Astrocyte (in vitro differentiated cells and primary cell): ENCODE data around the gene DCAF15. TPM values are rescaled to one million over a fixed set of nuclear protein-coding genes. Genes with fewer than 3 reads are reported as not detected.

ENCODE experiments used
- DNase-seq: peaks from one replicate; pipeline ENCODE4 v3.0.0-alpha.2; 2010; ENCODE audit warnings: low read depth
- FAIRE-seq: peaks from 2 replicates; lab custom pipeline; 2011; peaks lifted over from hg19 to GRCh38; lab: Jason Lieb, UNC
- H2AFZ ChIP-seq: 2 replicates; pipeline ENCODE4 v1.6.0; 2012; ENCODE audit warnings: low read depth, low read length, inconsistent platforms
- H3K27ac ChIP-seq: 2 replicates; pipeline ENCODE4 v1.5.1; 2011; ENCODE audit warnings: low read depth, low read length, inconsistent platforms
- H3K27me3 ChIP-seq: 2 replicates; pipeline ENCODE4 v1.6.0; 2011; ENCODE audit warnings: low read length, inconsistent platforms; ENCODE audit not compliant: insufficient read depth
- H3K36me3 ChIP-seq: 2 replicates; pipeline ENCODE4 v1.5.1; 2011; ENCODE audit warnings: low read length, inconsistent platforms; ENCODE audit not compliant: insufficient read depth
- H3K4me1 ChIP-seq: 2 replicates; pipeline ENCODE4 v1.5.1; 2011; ENCODE audit warnings: low read length, inconsistent platforms; ENCODE audit not compliant: insufficient read depth
- H3K4me2 ChIP-seq: 2 replicates; pipeline ENCODE4 v1.6.0; 2012; ENCODE audit warnings: low read length, inconsistent platforms
- H3K4me3 ChIP-seq: 2 replicates; pipeline ENCODE4 v1.5.1; 2011; ENCODE audit warnings: low read depth, mild to moderate bottlenecking, low read length, inconsistent platforms; ENCODE audit not compliant: insufficient read depth
- H3K79me2 ChIP-seq: 2 replicates; pipeline ENCODE4 v1.6.0; 2012; ENCODE audit warnings: mild to moderate bottlenecking, low read length, inconsistent platforms; ENCODE audit not compliant: insufficient read depth
- H3K9ac ChIP-seq: 2 replicates; pipeline ENCODE4 v1.6.0; 2012; ENCODE audit warnings: mild to moderate bottlenecking, low read length, inconsistent platforms
- H3K9me3 ChIP-seq: 2 replicates; pipeline ENCODE4 v1.5.1; 2012; ENCODE audit warnings: low read depth, mild to moderate bottlenecking, low read length, inconsistent platforms; ENCODE audit not compliant: insufficient read depth
- H4K20me1 ChIP-seq: 2 replicates; pipeline ENCODE4 v1.6.0; 2012; ENCODE audit warnings: low read length, inconsistent platforms; ENCODE audit not compliant: insufficient read depth
- H3K27ac Mint-ChIP-seq: one replicate; pipeline ENCODE4 v1.8.0; 2021; ENCODE audit warnings: mild to moderate bottlenecking, mixed read lengths; ENCODE audit not compliant: unreplicated experiment
- H3K27me3 Mint-ChIP-seq: one replicate; pipeline ENCODE4 v1.8.0; 2021; ENCODE audit warnings: low read depth, mixed read lengths; ENCODE audit not compliant: unreplicated experiment
- H3K36me3 Mint-ChIP-seq: one replicate; pipeline ENCODE4 v1.8.0; 2021; ENCODE audit warnings: low read depth, mixed read lengths; ENCODE audit not compliant: unreplicated experiment
- H3K4me1 Mint-ChIP-seq: one replicate; pipeline ENCODE4 v1.8.0; 2021; ENCODE audit warnings: low read depth, mixed read lengths; ENCODE audit not compliant: unreplicated experiment
- H3K4me3 Mint-ChIP-seq: one replicate; pipeline ENCODE4 v1.8.0; 2021; ENCODE audit warnings: mild to moderate bottlenecking, moderate library complexity, mixed read lengths; ENCODE audit not compliant: unreplicated experiment
- H3K9me3 Mint-ChIP-seq: one replicate; pipeline ENCODE4 v1.8.0; 2021; ENCODE audit warnings: mild to moderate bottlenecking, mixed read lengths; ENCODE audit not compliant: unreplicated experiment
- CTCF ChIP-seq: IDR thresholded peaks from 2 replicates; pipeline ENCODE4 v1.5.1; 2011; ENCODE audit warnings: low read depth, mild to moderate bottlenecking, inconsistent platforms, low read length, moderate library complexity; ENCODE audit not compliant: insufficient read depth
- EZH2 ChIP-seq: IDR thresholded peaks from 2 replicates; pipeline ENCODE4 v1.6.1; 2012; ENCODE audit warnings: mild to moderate bottlenecking, low read length, inconsistent platforms; ENCODE audit not compliant: insufficient read depth
- total RNA-seq: library from RNA; stranded (reverse); gene quantifications from 2 replicates; pipeline ENCODE4 v1.2.1, GENCODE V29; 2021

DCAF15 gene
- total RNA-seq, 1 donor from 2014 or later: 32.2 TPM

- no peak for FAIRE-seq
- Histone ChIP-seq H3K79me2 (no peaks in the 10 kb centered on the region), H4K20me1 (no peaks in the 10 kb centered on the region), H3K9me3 (no peaks in the 10 kb centered on the region), H3K4me2 (no peak overlapping the region), H3K9ac (no peak overlapping the region), H3K4me3 (no peak overlapping the region), H3K27ac (no peak overlapping the region), H2AFZ (no peak overlapping the region), H3K4me1 (peaks cover 6% of the 10 kb centered on the region), H3K36me3 (no peaks in the 10 kb centered on the region), H3K27me3 (no peaks in the 10 kb centered on the region)
- peaks cover 7% of the 10 kb centered on the region for H3K27me3 Mint-ChIP-seq
- no peak for TF ChIP-seq CTCF
- no peak for TF ChIP-seq EZH2
- H3K9me3 Mint-ChIP-seq: no peaks in the 10 kb centered on the region
- DNase-seq: no peak
- H3K4me3 Mint-ChIP-seq: no peak overlapping the region
- H3K27ac Mint-ChIP-seq: no peak overlapping the region
- H3K4me1 Mint-ChIP-seq: no peaks in the 10 kb centered on the region
- peaks cover 11% of the 10 kb centered on the region for H3K36me3 Mint-ChIP-seq
These were observed 43.6 kb upstream of the DCAF15 start for GRCh38 chr19:13908674-13909073.

GRCh38 chr19:13909430-13909829 lies 42.9 kb upstream of the DCAF15 start:
- Histone ChIP-seq H3K27me3 (no peaks in the 10 kb centered on the region), H3K9me3 (no peaks in the 10 kb centered on the region), H3K9ac (no peak overlapping the region), H3K79me2 (no peaks in the 10 kb centered on the region), H3K4me2 (no peak overlapping the region), H4K20me1 (no peaks in the 10 kb centered on the region), H2AFZ (no peak overlapping the region), H3K36me3 (no peaks in the 10 kb centered on the region), H3K27ac (no peak overlapping the region), H3K4me1 (peaks cover 6% of the 10 kb centered on the region), H3K4me3 (no peak overlapping the region)
- Mint-ChIP-seq H3K4me3 (no peak overlapping the region), H3K27me3 (peaks cover 4% of the 10 kb centered on the region), H3K36me3 (peaks cover 11% of the 10 kb centered on the region), H3K9me3 (no peaks in the 10 kb centered on the region), H3K27ac (no peak overlapping the region), H3K4me1 (no peaks in the 10 kb centered on the region)
- FAIRE-seq (no peak), DNase-seq (no peak)
- no peak for TF ChIP-seq EZH2
- TF ChIP-seq CTCF: no peak

- Histone ChIP-seq H3K36me3 (no peaks in the 10 kb centered on the region), H3K9me3 (no peaks in the 10 kb centered on the region), H3K4me1 (no peaks in the 10 kb centered on the region), H3K79me2 (no peaks in the 10 kb centered on the region), H4K20me1 (no peaks in the 10 kb centered on the region), H3K4me3 (no peak overlapping the region), H3K27me3 (no peaks in the 10 kb centered on the region), H2AFZ (no peak overlapping the region), H3K4me2 (no peak overlapping the region), H3K27ac (no peak overlapping the region), H3K9ac (no peak overlapping the region)
- H3K4me3 Mint-ChIP-seq: no peak overlapping the region
- DNase-seq (no peak), FAIRE-seq (no peak)
- no peaks in the 10 kb centered on the region for H3K27me3 Mint-ChIP-seq
- H3K9me3 Mint-ChIP-seq: no peaks in the 10 kb centered on the region
- no peak for TF ChIP-seq CTCF
- TF ChIP-seq EZH2: no peak
- peaks cover 19% of the 10 kb centered on the region for H3K36me3 Mint-ChIP-seq
- no peak overlapping the region for H3K27ac Mint-ChIP-seq
- H3K4me1 Mint-ChIP-seq: no peaks in the 10 kb centered on the region
These were observed 39.0 kb upstream of the DCAF15 start for GRCh38 chr19:13913352-13913751.
